ENCODE results near the gene ACOT7.

DNA sequence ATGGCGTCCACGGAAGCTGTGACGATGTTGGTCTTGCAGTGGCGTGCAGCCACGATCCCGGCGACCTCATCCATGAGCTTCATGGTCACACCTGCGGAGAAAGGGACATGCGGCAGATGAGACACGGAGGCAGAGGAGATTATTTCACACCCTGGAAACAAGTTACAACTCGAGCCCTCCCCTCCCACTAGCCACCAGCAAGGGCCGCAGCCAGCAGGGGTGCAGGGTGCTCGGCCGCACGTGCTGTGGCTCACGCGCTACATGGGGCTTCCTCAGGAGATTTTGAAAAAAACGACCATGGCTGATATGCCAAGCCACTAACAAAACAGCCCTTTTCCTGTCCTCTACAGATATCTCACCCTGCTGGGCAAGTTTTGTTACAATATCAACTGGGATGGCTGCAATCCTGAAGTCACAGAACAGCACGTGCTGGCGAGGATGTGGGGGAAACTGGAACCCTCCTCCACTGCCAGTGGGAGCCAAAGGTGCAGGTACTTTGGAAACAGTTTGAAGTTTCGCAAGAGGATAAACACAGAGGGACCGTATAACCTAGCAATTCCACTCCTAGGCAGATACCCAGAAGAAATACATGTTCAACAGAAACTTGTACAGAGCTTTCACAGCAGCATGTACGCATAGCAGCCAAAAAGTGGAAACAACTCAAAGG, 98.5 kb downstream of the ACOT7 start:
- TF ChIP-seq, protein P1, sequence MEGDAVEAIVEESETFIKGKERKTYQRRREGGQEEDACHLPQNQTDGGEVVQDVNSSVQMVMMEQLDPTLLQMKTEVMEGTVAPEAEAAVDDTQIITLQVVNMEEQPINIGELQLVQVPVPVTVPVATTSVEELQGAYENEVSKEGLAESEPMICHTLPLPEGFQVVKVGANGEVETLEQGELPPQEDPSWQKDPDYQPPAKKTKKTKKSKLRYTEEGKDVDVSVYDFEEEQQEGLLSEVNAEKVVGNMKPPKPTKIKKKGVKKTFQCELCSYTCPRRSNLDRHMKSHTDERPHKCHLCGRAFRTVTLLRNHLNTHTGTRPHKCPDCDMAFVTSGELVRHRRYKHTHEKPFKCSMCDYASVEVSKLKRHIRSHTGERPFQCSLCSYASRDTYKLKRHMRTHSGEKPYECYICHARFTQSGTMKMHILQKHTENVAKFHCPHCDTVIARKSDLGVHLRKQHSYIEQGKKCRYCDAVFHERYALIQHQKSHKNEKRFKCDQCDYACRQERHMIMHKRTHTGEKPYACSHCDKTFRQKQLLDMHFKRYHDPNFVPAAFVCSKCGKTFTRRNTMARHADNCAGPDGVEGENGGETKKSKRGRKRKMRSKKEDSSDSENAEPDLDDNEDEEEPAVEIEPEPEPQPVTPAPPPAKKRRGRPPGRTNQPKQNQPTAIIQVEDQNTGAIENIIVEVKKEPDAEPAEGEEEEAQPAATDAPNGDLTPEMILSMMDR (IDR thresholded peaks at IDR 0.05): no peak
- TF ChIP-seq POLR2A (IDR thresholded peaks at IDR 0.05): no peak

Measured in lower leg skin (tissue), 3 donors.